H1 (cell line): ENCODE results near the gene CNTN5. TPM values are rescaled to one million over a fixed set of nuclear protein-coding genes. Genes with fewer than 3 reads are reported as not detected.

ENCODE experiments used
- SIN3A ChIP-seq, 2 experiments: IDR thresholded peaks in 1 of 2; conservative IDR thresholded peaks in 1 of 2; 2 replicates each; pipeline ENCODE4 v1.6.1; 2011 to 2012; ENCODE audit warnings: low read length in 2 of 2, improper control_type of control experiment in 1 of 2, low read depth in 1 of 2, mild to moderate bottlenecking in 1 of 2
- polyA plus RNA-seq, 7 experiments: library from polyadenylated mRNA; depleted of rRNA in 3 of 7; stranded (reverse) in 5 of 7; unstranded in 2 of 7; fragments of >200 nt in 5 of 7; fragments of 200-250 nt in 2 of 7; gene quantifications; 1 replicate in 5 of 7; 2 replicates in 1 of 7; 4 replicates in 1 of 7; pipeline versions ENCODE4 v1.2.1 to v1.2.3, GENCODE V29; 2011 to 2013; ENCODE audit warnings: missing spikeins in 2 of 7, mixed read lengths in 2 of 7
- total RNA-seq: library from RNA; stranded (reverse); fragmentation: NEBNext Ultra II Directional; extraction: Animal tissue kit (Norgen Biotek cat#: 25700); gene quantifications from 2 replicates; pipeline ENCODE4 v1.2.1, GENCODE V29; 2021

Gene CNTN5
- total and polyA plus RNA-seq, 2 of the 8 experiments (the other 6 are each of a cell fraction or from before 2014, with no cell fraction given): not detected

DNA sequence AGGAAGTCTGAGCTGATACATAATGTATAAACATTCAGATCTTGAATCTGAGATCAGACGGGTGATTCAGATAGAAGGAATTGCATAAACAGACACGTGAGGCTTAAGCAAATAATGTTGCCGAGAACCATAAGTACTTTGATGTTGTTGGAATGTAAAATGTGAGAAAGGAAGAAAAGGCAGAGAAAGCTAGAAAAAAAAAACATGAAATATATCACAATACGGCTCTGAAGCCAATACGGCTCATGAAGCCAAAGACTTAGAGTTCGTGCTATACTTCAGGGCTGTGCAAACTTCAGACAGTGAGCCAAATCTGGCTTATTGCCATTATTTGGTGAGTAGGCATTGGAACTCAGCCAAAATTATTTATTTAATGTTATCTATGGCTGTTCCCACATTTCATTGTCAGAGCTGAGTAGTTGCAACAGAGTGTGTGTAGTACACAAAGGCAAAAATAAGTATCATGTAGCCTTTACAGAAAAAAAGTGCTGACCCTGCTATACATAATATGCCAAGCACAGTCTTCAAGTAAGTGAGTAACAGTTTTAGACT is 673.3 kb downstream of the CNTN5 start (continued):
- no peak for TF ChIP-seq SIN3A (conservative IDR thresholded peaks at IDR 0.05 in 1 of 2, IDR thresholded peaks at IDR 0.05 in 1 of 2; ENCODE audit: low read depth in 1 of 2, low read length in 2 of 2)
